Measurements from ENCODE around the gene PUM1. TPM values are rescaled to one million over a fixed set of nuclear protein-coding genes. Genes with fewer than 3 reads are reported as not detected.

The PUM1 gene
- total and polyA plus RNA-seq, 2 experiments from 2014 or later = 68.6 to 97.4 TPM

DNA sequence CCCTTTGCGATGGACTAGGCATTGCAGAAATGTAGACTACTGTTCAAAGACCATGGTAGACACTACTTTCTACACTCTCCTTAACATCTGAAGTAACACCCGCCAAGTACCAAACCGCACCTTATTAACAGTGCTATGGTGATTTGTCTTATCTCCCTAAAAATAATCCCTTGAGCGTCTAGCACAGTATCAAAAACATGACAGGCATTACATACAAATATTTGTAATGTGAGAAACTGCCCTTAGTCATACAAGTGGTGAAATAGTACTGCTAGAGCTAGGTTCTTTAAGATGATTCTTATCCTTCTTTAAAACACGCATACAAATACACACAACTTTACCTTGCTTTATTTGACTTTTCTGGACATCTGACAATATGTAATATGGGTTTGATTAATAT lies 27.2 kb downstream of the PUM1 start:
- Histone ChIP-seq H3K79me2 (peaks cover 100% of the 10 kb centered on the region), H4K20me1 (ENCODE audit: insufficient read depth, poor library complexity, severe bottlenecking) (peaks cover 100% of the 10 kb centered on the region), H3K9me3 (ENCODE audit: low read depth) (no peaks in the 10 kb centered on the region), H2AFZ (no peak overlapping the region), H3K27ac (no peak overlapping the region), H3K36me3 (replicated peaks; ENCODE audit: insufficient read depth, low read depth) (peaks cover 2% of the 10 kb centered on the region), H3K9me2 (replicated peaks; ENCODE audit: insufficient read depth) (no peaks in the 10 kb centered on the region), H3K27me3 (no peaks in the 10 kb centered on the region), H3K4me3 (no peak overlapping the region), H3K4me2 (no peak overlapping the region), H3K4me1 (ENCODE audit: insufficient read depth) (peaks cover 29% of the 10 kb centered on the region)
- WGBS (ENCODE audit: low lambda C conversion rate, missing lambda C conversion rate) = 81% methylated on average over 5 of the region's 5 CpGs
- peak; percentile 13 for DNase-seq (ENCODE audit: low spot score)
- TF ChIP-seq, protein P1, sequence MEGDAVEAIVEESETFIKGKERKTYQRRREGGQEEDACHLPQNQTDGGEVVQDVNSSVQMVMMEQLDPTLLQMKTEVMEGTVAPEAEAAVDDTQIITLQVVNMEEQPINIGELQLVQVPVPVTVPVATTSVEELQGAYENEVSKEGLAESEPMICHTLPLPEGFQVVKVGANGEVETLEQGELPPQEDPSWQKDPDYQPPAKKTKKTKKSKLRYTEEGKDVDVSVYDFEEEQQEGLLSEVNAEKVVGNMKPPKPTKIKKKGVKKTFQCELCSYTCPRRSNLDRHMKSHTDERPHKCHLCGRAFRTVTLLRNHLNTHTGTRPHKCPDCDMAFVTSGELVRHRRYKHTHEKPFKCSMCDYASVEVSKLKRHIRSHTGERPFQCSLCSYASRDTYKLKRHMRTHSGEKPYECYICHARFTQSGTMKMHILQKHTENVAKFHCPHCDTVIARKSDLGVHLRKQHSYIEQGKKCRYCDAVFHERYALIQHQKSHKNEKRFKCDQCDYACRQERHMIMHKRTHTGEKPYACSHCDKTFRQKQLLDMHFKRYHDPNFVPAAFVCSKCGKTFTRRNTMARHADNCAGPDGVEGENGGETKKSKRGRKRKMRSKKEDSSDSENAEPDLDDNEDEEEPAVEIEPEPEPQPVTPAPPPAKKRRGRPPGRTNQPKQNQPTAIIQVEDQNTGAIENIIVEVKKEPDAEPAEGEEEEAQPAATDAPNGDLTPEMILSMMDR (IDR thresholded peaks at IDR 0.05; ENCODE audit: poor library complexity) = no peak
- TF ChIP-seq EZH2 (IDR thresholded peaks at IDR 0.05; ENCODE audit: borderline replicate concordance) = no peak
- TF ChIP-seq EZH2phosphoT487 (IDR thresholded peaks at IDR 0.05; ENCODE audit: low read depth, severe bottlenecking, unreplicated experiment) = no peak

DNA sequence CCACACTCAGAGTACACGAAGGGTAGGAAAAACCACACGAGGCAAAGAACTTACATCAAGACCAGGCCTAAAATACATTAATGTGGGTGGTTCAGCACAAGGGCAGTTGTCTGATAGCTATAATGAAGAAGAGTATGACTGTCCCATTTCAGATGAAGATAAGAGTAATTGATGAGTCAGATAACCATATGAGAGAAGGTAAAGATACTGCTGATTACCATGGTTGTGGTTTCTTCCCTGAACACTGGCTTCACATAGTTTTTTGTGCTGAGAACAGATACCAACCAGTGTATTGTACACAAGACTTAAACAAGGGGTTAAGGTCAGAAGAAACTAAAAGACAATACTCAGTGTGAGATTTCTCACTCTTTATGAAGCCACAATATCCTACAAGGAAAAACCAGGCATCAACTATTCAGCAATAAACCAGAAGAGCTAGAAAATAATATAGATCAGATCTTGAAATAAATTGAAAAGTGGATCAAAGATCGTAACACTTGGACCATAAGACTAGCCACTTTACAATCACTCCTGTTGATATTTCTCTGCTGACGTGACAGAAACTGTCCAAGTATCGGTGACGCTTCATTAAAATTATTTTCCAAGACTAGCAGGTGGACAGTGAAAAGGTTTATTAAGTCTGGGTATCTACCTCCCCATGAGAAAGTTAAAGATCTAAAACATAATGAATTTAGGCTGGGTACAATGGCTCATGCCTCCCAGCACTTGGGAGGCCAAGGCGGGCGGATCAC lies 28.6 kb downstream of the PUM1 start:
- peaks cover 100% of the 10 kb centered on the region for H4K20me1 ChIP-seq (ENCODE audit: insufficient read depth, poor library complexity, severe bottlenecking)

DNA sequence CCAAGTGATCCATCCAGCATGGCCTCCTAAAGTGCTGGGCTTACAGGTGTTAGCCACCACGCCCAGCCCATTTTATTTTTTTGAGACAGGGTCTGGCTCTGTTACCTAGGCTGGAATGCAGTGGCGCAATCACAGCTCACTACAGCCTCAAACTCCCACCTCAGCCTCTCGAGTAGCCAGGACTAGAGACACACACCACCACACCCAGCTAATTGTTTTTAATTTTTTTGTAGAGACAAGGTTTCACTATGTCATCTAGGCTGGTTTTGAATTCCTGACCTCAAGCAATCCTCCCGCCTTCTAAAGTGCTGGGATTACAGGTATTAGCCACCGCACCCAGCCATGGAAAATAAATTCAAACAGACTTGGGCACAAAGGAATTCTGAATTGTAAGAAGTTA lies 31.9 kb downstream of the PUM1 start:
- 84% methylated on average over 5 of the region's 5 CpGs for WGBS (ENCODE audit: low lambda C conversion rate, missing lambda C conversion rate)
- TF ChIP-seq EZH2 (IDR thresholded peaks at IDR 0.05; ENCODE audit: borderline replicate concordance) (no peak), EZH2phosphoT487 (IDR thresholded peaks at IDR 0.05; ENCODE audit: low read depth, severe bottlenecking, unreplicated experiment) (no peak)
- TF ChIP-seq, protein P1 (IDR thresholded peaks at IDR 0.05; ENCODE audit: poor library complexity) = no peak
- Histone ChIP-seq H3K4me2 (no peak overlapping the region), H3K36me3 (replicated peaks; ENCODE audit: insufficient read depth, low read depth) (no peaks in the 10 kb centered on the region), H3K9me2 (replicated peaks; ENCODE audit: insufficient read depth) (no peaks in the 10 kb centered on the region), H3K27ac (peak overlapping the region; percentile 17), H3K9me3 (ENCODE audit: low read depth) (no peaks in the 10 kb centered on the region), H3K27me3 (no peaks in the 10 kb centered on the region), H3K79me2 (peaks cover 100% of the 10 kb centered on the region), H3K4me1 (ENCODE audit: insufficient read depth) (peaks cover 19% of the 10 kb centered on the region), H3K4me3 (no peak overlapping the region), H2AFZ (no peak overlapping the region), H4K20me1 (ENCODE audit: insufficient read depth, poor library complexity, severe bottlenecking) (peaks cover 100% of the 10 kb centered on the region)
- DNase-seq (ENCODE audit: low spot score) = no peak

More for the DNA sequence above, 28.6 kb downstream of the PUM1 start:
- Histone ChIP-seq H2AFZ (no peak overlapping the region), H3K27me3 (no peaks in the 10 kb centered on the region), H3K4me1 (ENCODE audit: insufficient read depth) (peaks cover 29% of the 10 kb centered on the region), H3K79me2 (peaks cover 100% of the 10 kb centered on the region), H3K9me2 (replicated peaks; ENCODE audit: insufficient read depth) (no peaks in the 10 kb centered on the region), H3K4me3 (no peak overlapping the region), H3K4me2 (no peak overlapping the region), H3K27ac (peak overlapping the region; percentile 32), H3K9me3 (ENCODE audit: low read depth) (no peaks in the 10 kb centered on the region), H3K36me3 (replicated peaks; ENCODE audit: insufficient read depth, low read depth) (no peaks in the 10 kb centered on the region)
- TF ChIP-seq, protein P1 (IDR thresholded peaks at IDR 0.05; ENCODE audit: poor library complexity) = no peak
- TF ChIP-seq EZH2 (IDR thresholded peaks at IDR 0.05; ENCODE audit: borderline replicate concordance) (no peak), EZH2phosphoT487 (IDR thresholded peaks at IDR 0.05; ENCODE audit: low read depth, severe bottlenecking, unreplicated experiment) (no peak)
- 92% methylated on average over 8 of the region's 8 CpGs for WGBS (ENCODE audit: low lambda C conversion rate, missing lambda C conversion rate)
- DNase-seq (ENCODE audit: low spot score) = no peak
